AG10803 (cell line): ENCODE data around the gene CDH3.

Source experiments
- DNase-seq: peaks from one replicate; pipeline ENCODE4 v3.0.0; 2010; ENCODE audit warnings: low read depth
- H3K4me3 ChIP-seq: 2 replicates; pipeline ENCODE4 v1.5.1; 2011; ENCODE audit warnings: mild to moderate bottlenecking, low read length, control low read depth
- TF ChIP-seq, protein P1 (sequence below): conservative IDR thresholded peaks from 2 replicates; pipeline ENCODE4 v1.5.1; 2011; ENCODE audit warnings: mild to moderate bottlenecking, low read length, control low read depth, inconsistent platforms

CDH3 gene

GRCh38 chr16:68681038-68681437 is 35.9 kb downstream of the CDH3 start:
- TF ChIP-seq, protein P1, sequence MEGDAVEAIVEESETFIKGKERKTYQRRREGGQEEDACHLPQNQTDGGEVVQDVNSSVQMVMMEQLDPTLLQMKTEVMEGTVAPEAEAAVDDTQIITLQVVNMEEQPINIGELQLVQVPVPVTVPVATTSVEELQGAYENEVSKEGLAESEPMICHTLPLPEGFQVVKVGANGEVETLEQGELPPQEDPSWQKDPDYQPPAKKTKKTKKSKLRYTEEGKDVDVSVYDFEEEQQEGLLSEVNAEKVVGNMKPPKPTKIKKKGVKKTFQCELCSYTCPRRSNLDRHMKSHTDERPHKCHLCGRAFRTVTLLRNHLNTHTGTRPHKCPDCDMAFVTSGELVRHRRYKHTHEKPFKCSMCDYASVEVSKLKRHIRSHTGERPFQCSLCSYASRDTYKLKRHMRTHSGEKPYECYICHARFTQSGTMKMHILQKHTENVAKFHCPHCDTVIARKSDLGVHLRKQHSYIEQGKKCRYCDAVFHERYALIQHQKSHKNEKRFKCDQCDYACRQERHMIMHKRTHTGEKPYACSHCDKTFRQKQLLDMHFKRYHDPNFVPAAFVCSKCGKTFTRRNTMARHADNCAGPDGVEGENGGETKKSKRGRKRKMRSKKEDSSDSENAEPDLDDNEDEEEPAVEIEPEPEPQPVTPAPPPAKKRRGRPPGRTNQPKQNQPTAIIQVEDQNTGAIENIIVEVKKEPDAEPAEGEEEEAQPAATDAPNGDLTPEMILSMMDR, result no peak
- DNase-seq, result no peak
- H3K4me3 ChIP-seq, result no peak overlapping the region

GRCh38 chr16:68685685-68686478 is 40.8 kb downstream of the CDH3 start:
- TF ChIP-seq, protein P1, result no peak
- no peak for DNase-seq
- H3K4me3 ChIP-seq, result no peak overlapping the region

DNA sequence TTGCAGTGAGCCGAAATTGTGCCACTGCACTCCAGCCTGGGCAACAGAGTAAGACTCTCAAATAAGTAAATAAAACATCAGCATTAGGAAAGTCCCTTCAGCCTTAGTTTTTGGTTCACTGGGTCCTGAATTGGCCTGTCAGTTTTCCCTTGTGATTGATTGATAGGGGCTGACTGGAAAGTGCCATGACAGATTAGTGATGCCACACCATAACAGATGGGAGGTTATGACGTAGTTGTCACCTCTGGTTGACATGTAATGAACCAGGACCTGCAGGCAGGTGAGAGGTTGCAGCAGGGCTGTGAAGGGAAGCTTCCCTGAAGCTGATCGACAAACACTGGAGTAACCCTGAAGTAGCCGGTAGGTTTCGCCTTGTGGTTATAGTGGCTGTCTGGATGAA is 41.8 kb downstream of the CDH3 start:
- DNase-seq, result no peak
- TF ChIP-seq, protein P1, result no peak

GRCh38 chr16:68689921-68690320 is 44.8 kb downstream of the CDH3 start:
- TF ChIP-seq, protein P1, result no peak

More for the DNA sequence above, 41.8 kb downstream of the CDH3 start:
- no peak overlapping the region for H3K4me3 ChIP-seq

GRCh38 chr16:68695575-68695974 is 50.5 kb downstream of the CDH3 start:
- TF ChIP-seq, protein P1, result no peak
- no peak overlapping the region for H3K4me3 ChIP-seq
- no peak for DNase-seq

More at GRCh38 chr16:68689921-68690320, 44.8 kb downstream of the CDH3 start:
- no peak overlapping the region for H3K4me3 ChIP-seq
- DNase-seq, result no peak

- DNase-seq, result no peak
Observed at GRCh38 chr16:68696514-68696913, 51.4 kb downstream of the CDH3 start.

More at GRCh38 chr16:68696514-68696913, 51.4 kb downstream of the CDH3 start:
- no peak overlapping the region for H3K4me3 ChIP-seq
- TF ChIP-seq, protein P1, result no peak
